ENCODE results near the gene HOXA5.

GRCh38 chr7:27167916-27168264, 24.4 kb upstream of the HOXA5 start:
- no peak for TF ChIP-seq CTCF (IDR thresholded peaks at IDR 0.05)
- TF ChIP-seq POLR2A (IDR thresholded peaks at IDR 0.05) = no peak

Data from heart left ventricle (tissue), 13 donors.